Measurements from ENCODE around the gene KCNE1.
A peak's percentile ranks its signal among the peaks of the same experiment; 100 is the strongest.
"Not testable (repeated sequence)": the region's sequence is repeated elsewhere in the genome, so short reads cannot be mapped to it uniquely, and the experiment has no call there.

Gene KCNE1

GRCh38 chr21:34511787-34512455 is at the start of gene KCNE1:
Gene KCNE1 (minus strand): TSS chr21:34512210. CDS start chr21:34449634, 62,576 bp downstream.
- no peak for DNase-seq (ENCODE audit: low read depth)

- no peak for DNase-seq (ENCODE audit: low read depth)
Measured at GRCh38 chr21:34561806-34562205, 49.8 kb upstream of the KCNE1 start.

GRCh38 chr21:34560609-34561008 is 48.6 kb upstream of the KCNE1 start:
- DNase-seq (ENCODE audit: low read depth): no peak

GRCh38 chr21:34560021-34560420 is 48.0 kb upstream of the KCNE1 start:
- DNase-seq (ENCODE audit: low read depth): no peak

- no peak for DNase-seq (ENCODE audit: low read depth)
Measured at GRCh38 chr21:34559089-34559631, 47.1 kb upstream of the KCNE1 start.

GRCh38 chr21:34558166-34558565 is 46.2 kb upstream of the KCNE1 start:
- DNase-seq (ENCODE audit: low read depth): no peak

- DNase-seq (ENCODE audit: low read depth): no peak
Measured at GRCh38 chr21:34557261-34557660, 45.3 kb upstream of the KCNE1 start.

GRCh38 chr21:34554670-34555069 is 42.7 kb upstream of the KCNE1 start:
- not testable (repeated sequence) for DNase-seq (ENCODE audit: low read depth)

- no peak for DNase-seq (ENCODE audit: low read depth)
Measured at GRCh38 chr21:34554227-34554626, 42.2 kb upstream of the KCNE1 start.

GRCh38 chr21:34553151-34553952 is 41.3 kb upstream of the KCNE1 start:
- peak; percentile 15 for DNase-seq (ENCODE audit: low read depth)

GRCh38 chr21:34552360-34553098 is 40.5 kb upstream of the KCNE1 start:
- no peak for DNase-seq (ENCODE audit: low read depth)

GRCh38 chr21:34550182-34550799 is 38.3 kb upstream of the KCNE1 start:
- no peak for DNase-seq (ENCODE audit: low read depth)

- DNase-seq (ENCODE audit: low read depth): no peak
Measured at GRCh38 chr21:34548781-34549376, 36.9 kb upstream of the KCNE1 start.

- DNase-seq (ENCODE audit: low read depth): no peak
Measured at GRCh38 chr21:34546542-34546941, 34.5 kb upstream of the KCNE1 start.

- peak; percentile 75 for DNase-seq (ENCODE audit: low read depth)
Measured at GRCh38 chr21:34545079-34545884, 33.3 kb upstream of the KCNE1 start.

GRCh38 chr21:34544032-34544496 is 32.1 kb upstream of the KCNE1 start:
- no peak for DNase-seq (ENCODE audit: low read depth)

GRCh38 chr21:34543017-34543416 is 31.0 kb upstream of the KCNE1 start:
- DNase-seq (ENCODE audit: low read depth): no peak

GRCh38 chr21:34540206-34540605 is 28.2 kb upstream of the KCNE1 start:
- DNase-seq (ENCODE audit: low read depth): no peak

- DNase-seq (ENCODE audit: low read depth): no peak
Measured at GRCh38 chr21:34537838-34538237, 25.8 kb upstream of the KCNE1 start.

GRCh38 chr21:34536820-34537219 is 24.8 kb upstream of the KCNE1 start:
- no peak for DNase-seq (ENCODE audit: low read depth)

GRCh38 chr21:34536311-34536710 is 24.3 kb upstream of the KCNE1 start:
- no peak for DNase-seq (ENCODE audit: low read depth)

All from GM04503 (cell line).